CD4-positive, alpha-beta T cell (primary cell): ENCODE results near the gene ADCK2. TPM values are rescaled to one million over a fixed set of nuclear protein-coding genes. Genes with fewer than 3 reads are reported as not detected.

Experiments
- ATAC-seq: fragments of 200-7000 bp; cut with Tn5 transposase; one replicate; pipeline ENCODE4 v1.10.0; 2022; ENCODE audit warnings: mild to moderate bottlenecking; ENCODE audit not compliant: poor library complexity
- CTCF ChIA-PET: fragments of 350-600 bp; sonication (Branson Sonifier 250); formaldehyde crosslinking; loops from one replicate; lab custom pipeline; 2021; ENCODE audit warnings: antibody characterized with exemption, inconsistent platforms; lab: Charles Lee
- POLR2A ChIA-PET: fragments of 350-600 bp; sonication (Branson Sonifier 250); formaldehyde crosslinking; loops from one replicate; lab custom pipeline; 2021; ENCODE audit warnings: antibody characterized with exemption, inconsistent platforms; lab: Charles Lee
- DNase-seq, 14 experiments: peaks; one replicate each; pipeline ENCODE4 v3.0.0-alpha.2; 2013 to 2020; ENCODE audit warnings: mixed read lengths in 2 of 14
- H3K27ac ChIP-seq, 2 donors: one replicate each; pipeline versions ENCODE4 v1.5.1 to v1.7.0; 2013; ENCODE audit warnings: low read length in 2 of 2, low read depth in 1 of 2, mild to moderate bottlenecking in 1 of 2
- H3K27me3 ChIP-seq, 2 experiments: 1 replicate in 1 of 2; 2 replicates in 1 of 2; pipeline versions ENCODE4 v1.6.1 to v1.7.0; 2013; ENCODE audit warnings: low read length in 2 of 2, control low read depth in 1 of 2, mild to moderate bottlenecking in 1 of 2, moderate library complexity in 1 of 2; ENCODE audit not compliant: insufficient read depth in 2 of 2, control insufficient read depth in 1 of 2
- H3K36me3 ChIP-seq: one replicate; pipeline ENCODE4 v1.6.1; 2013; ENCODE audit warnings: low read length, control low read depth; ENCODE audit not compliant: insufficient read depth
- H3K4me1 ChIP-seq: one replicate; pipeline ENCODE4 v1.6.1; 2013; ENCODE audit warnings: low read length, control low read depth; ENCODE audit not compliant: insufficient read depth
- H3K4me3 ChIP-seq: one replicate; pipeline ENCODE4 v1.5.1; 2013; ENCODE audit warnings: mild to moderate bottlenecking, low read length, moderate library complexity
- H3K9me3 ChIP-seq, 2 experiments: 1 replicate in 1 of 2; 2 replicates in 1 of 2; pipeline versions ENCODE4 v1.6.1 to v1.7.0; 2013; ENCODE audit warnings: low read length in 2 of 2, mild to moderate bottlenecking in 2 of 2, control low read depth in 1 of 2, moderate library complexity in 1 of 2; ENCODE audit not compliant: control insufficient read depth in 1 of 2, insufficient read depth in 1 of 2
- H3K27ac Mint-ChIP-seq: one replicate; pipeline ENCODE4 v1.8.0; 2020; ENCODE audit warnings: mixed read lengths
- H3K27me3 Mint-ChIP-seq: one replicate; pipeline ENCODE4 v1.8.0; 2021; ENCODE audit warnings: mixed read lengths
- H3K36me3 Mint-ChIP-seq: one replicate; pipeline ENCODE4 v1.8.0; 2021; ENCODE audit warnings: low read depth, mixed read lengths
- H3K4me1 Mint-ChIP-seq: one replicate; pipeline ENCODE4 v1.8.0; 2021; ENCODE audit warnings: low read depth, mixed read lengths
- H3K4me3 Mint-ChIP-seq: one replicate; pipeline ENCODE4 v1.8.0; 2020; ENCODE audit warnings: mild to moderate bottlenecking, mixed read lengths
- H3K9me3 Mint-ChIP-seq: one replicate; pipeline ENCODE4 v1.8.0; 2020; ENCODE audit warnings: mixed read lengths
- CTCF ChIP-seq: fragments of 200-600 bp; IDR thresholded peaks from one replicate; pipeline ENCODE4 v1.8.0; 2022; ENCODE audit warnings: antibody characterized with exemption, mild to moderate bottlenecking
- intact Hi-C, 2 experiments: fragments of 100-400 bp; cut with DNase I in 1 of 2; cut with micrococcal nuclease in 1 of 2; formaldehyde crosslinking; loops; one replicate each; pipeline versions ENCODE4 v1.15.1 to v1.9.0; 2023 to 2025; cut with DNase I, micrococcal nuclease
- total RNA-seq, 174 experiments: library from RNA in 2 of 174; stranded (reverse) in 2 of 174; gene quantifications; one replicate each; pipeline ENCODE4 v1.2.3 and lab custom pipeline; 2021 to 2026

Gene ADCK2
- total RNA-seq, 2 experiments from 2014 or later, result 14.8 to 15.7 TPM

GRCh38 chr7:140726281-140726680 lies 53.5 kb downstream of the ADCK2 start:
- Histone ChIP-seq H3K4me1 (peaks cover 3% of the 10 kb centered on the region), H3K27me3 (no peaks in the 10 kb centered on the region), H3K9me3 (no peaks in the 10 kb centered on the region), H3K36me3 (peaks cover 11% of the 10 kb centered on the region), H3K27ac (no peak overlapping the region), H3K4me3 (no peak overlapping the region)
- Mint-ChIP-seq H3K27ac (peak overlapping the region; percentile 48), H3K4me3 (no peak overlapping the region), H3K9me3 (no peaks in the 10 kb centered on the region), H3K4me1 (peaks cover 19% of the 10 kb centered on the region), H3K36me3 (no peaks in the 10 kb centered on the region), H3K27me3 (no peaks in the 10 kb centered on the region)
- no peak for TF ChIP-seq CTCF
- intact Hi-C loops, result loop anchor here in 1 of 2 experiments (5.0 to 10.0 kb wide), 3 partner anchors 199 to 809 kb away; partner anchors contain the start of genes BRAF and MRPS33
- CTCF ChIA-PET, result no interaction called here
- DNase-seq (peak in 3 of 14 experiments; percentile 16 to 20 (median 16)), ATAC-seq (no peak)
- POLR2A ChIA-PET, result interaction anchor here (0.8 to 1.2 kb wide), 3 partner anchors 53 to 286 kb away, joined by 3 to 4 read pairs (median 3); partner anchors contain the start of gene ADCK2

- ChIA-PET POLR2A (interaction anchor here (2.1 kb wide), 1 partner anchor 9 kb away, joined by 7 read pairs; no protein-coding TSS in a partner anchor), CTCF (no interaction called here)
- H3K9me3 ChIP-seq, result no peaks in the 10 kb centered on the region
- H3K27me3 Mint-ChIP-seq, result no peaks in the 10 kb centered on the region
- H3K4me3 Mint-ChIP-seq, result no peak overlapping the region
- no peak overlapping the region for H3K4me3 ChIP-seq
- intact Hi-C loops, result no loop called here
- no peak overlapping the region for H3K27ac Mint-ChIP-seq
- H3K27ac ChIP-seq, result no peak overlapping the region
- no peaks in the 10 kb centered on the region for H3K4me1 ChIP-seq
- no peaks in the 10 kb centered on the region for H3K9me3 Mint-ChIP-seq
- no peaks in the 10 kb centered on the region for H3K4me1 Mint-ChIP-seq
- no peak for TF ChIP-seq CTCF
- peaks cover 3% of the 10 kb centered on the region for H3K36me3 ChIP-seq
- ATAC-seq, result no peak
- peaks cover 25% of the 10 kb centered on the region for H3K36me3 Mint-ChIP-seq
- H3K27me3 ChIP-seq, result no peaks in the 10 kb centered on the region
- DNase-seq, result no peak
Observed at GRCh38 chr7:140732416-140732815, 59.7 kb downstream of the ADCK2 start.

GRCh38 chr7:140734096-140734495 lies 61.4 kb downstream of the ADCK2 start:
- Histone ChIP-seq H3K9me3 (no peaks in the 10 kb centered on the region), H3K27me3 (no peaks in the 10 kb centered on the region), H3K4me1 (no peaks in the 10 kb centered on the region), H3K36me3 (peaks cover 6% of the 10 kb centered on the region), H3K27ac (no peak overlapping the region), H3K4me3 (no peak overlapping the region)
- H3K36me3 Mint-ChIP-seq, result peaks cover 32% of the 10 kb centered on the region
- intact Hi-C loops, result no loop called here
- no peaks in the 10 kb centered on the region for H3K9me3 Mint-ChIP-seq
- H3K27ac Mint-ChIP-seq, result no peak overlapping the region
- DNase-seq (no peak), ATAC-seq (no peak)
- TF ChIP-seq CTCF, result no peak
- no peaks in the 10 kb centered on the region for H3K27me3 Mint-ChIP-seq
- no peaks in the 10 kb centered on the region for H3K4me1 Mint-ChIP-seq
- no peak overlapping the region for H3K4me3 Mint-ChIP-seq
- POLR2A ChIA-PET, result interaction anchor here (1.0 to 2.1 kb wide), 2 partner anchors 11 to 280 kb away, joined by 4 to 7 read pairs; partner anchors contain the start of gene MRPS33
- CTCF ChIA-PET, result interaction anchor here (0.6 to 1.9 kb wide), 2 partner anchors 12 to 133 kb away, joined by 3 to 7 read pairs; no protein-coding TSS in a partner anchor
